IMR-90 (cell line): ENCODE measurements around the gene PRC1. TPM values are rescaled to one million over a fixed set of nuclear protein-coding genes. Genes with fewer than 3 reads are reported as not detected.
A peak's percentile ranks its signal among the peaks of the same experiment; 100 is the strongest.

ENCODE experiments used
- ATAC-seq: fragments of 200-7000 bp; cut with Tn5 transposase; 2 replicates; pipeline ENCODE4 v1.9.1; 2020; ENCODE audit warnings: low read depth, mild to moderate bottlenecking, moderate library complexity
- BruUV-seq: library from RNA; stranded (reverse); fragments of 400-500 nt; replicated peaks from 2 replicates; lab custom pipeline; 2021; lab: Mats Ljungman, UMichigan
- CTCF ChIA-PET: fragments of 300-600 bp; formaldehyde crosslinking; extraction: SDS; loops from one replicate; lab custom pipeline; 2021; ENCODE audit warnings: antibody characterized with exemption; lab: Yijun Ruan, JAX
- POLR2A ChIA-PET: fragments of 300-600 bp; sonication (Branson Sonifier 250); formaldehyde crosslinking; loops from one replicate; lab custom pipeline; 2022; ENCODE audit warnings: antibody characterized with exemption; ENCODE audit not compliant: unreplicated experiment; lab: Charles Lee
- DNase-seq: peaks from one replicate; pipeline ENCODE4 v3.0.0; 2013
- H2AFZ ChIP-seq: replicated peaks from 2 replicates; pipeline ENCODE3; 2013; ENCODE audit warnings: low read length, mild to moderate bottlenecking; ENCODE audit not compliant: poor library complexity
- H2AK5ac ChIP-seq: 2 replicates; pipeline ENCODE4 v1.6.1; 2013; ENCODE audit warnings: low read depth, low read length, inconsistent platforms
- H2AK9ac ChIP-seq: replicated peaks from 2 replicates; pipeline ENCODE3; 2013; ENCODE audit warnings: mild to moderate bottlenecking, low read depth, low read length, moderate library complexity; ENCODE audit not compliant: poor library complexity
- H2BK120ac ChIP-seq: 2 replicates; pipeline ENCODE4 v1.6.1; 2013; ENCODE audit warnings: low read depth, low read length, inconsistent platforms
- H2BK15ac ChIP-seq: 3 replicates; pipeline ENCODE4 v1.6.1; 2013; ENCODE audit warnings: low read depth, low read length, inconsistent platforms
- H2BK20ac ChIP-seq: 2 replicates; pipeline ENCODE4 v1.6.1; 2013; ENCODE audit warnings: low read depth, mild to moderate bottlenecking, inconsistent platforms, low read length, moderate library complexity
- H2BK5ac ChIP-seq: 2 replicates; pipeline ENCODE4 v1.6.1; 2013; ENCODE audit warnings: mild to moderate bottlenecking, low read depth, low read length, inconsistent platforms; ENCODE audit not compliant: poor library complexity, severe bottlenecking
- H3K14ac ChIP-seq: replicated peaks from 2 replicates; pipeline ENCODE4 v1.6.1; 2013; ENCODE audit warnings: low read depth, low read length, inconsistent platforms
- H3K18ac ChIP-seq: 2 replicates; pipeline ENCODE4 v1.6.1; 2013; ENCODE audit warnings: low read depth, low read length, control low read depth
- H3K23ac ChIP-seq: 2 replicates; pipeline ENCODE4 v1.6.1; 2013; ENCODE audit warnings: low read depth, low read length, inconsistent platforms
- H3K27ac ChIP-seq: 2 replicates; pipeline ENCODE4 v1.5.1; 2013; ENCODE audit warnings: mild to moderate bottlenecking, control low read depth, low read length; ENCODE audit not compliant: insufficient read depth
- H3K27me3 ChIP-seq: 2 replicates; pipeline ENCODE4 v1.6.1; 2013; ENCODE audit warnings: low read length; ENCODE audit not compliant: control insufficient read depth, insufficient read depth
- H3K36me3 ChIP-seq: 2 replicates; pipeline ENCODE4 v1.6.1; 2013; ENCODE audit warnings: low read length, mixed read lengths; ENCODE audit not compliant: control insufficient read depth, insufficient read depth
- H3K4ac ChIP-seq: 2 replicates; pipeline ENCODE4 v1.6.1; 2013; ENCODE audit warnings: low read depth, low read length, inconsistent platforms
- H3K4me1 ChIP-seq: 2 replicates; pipeline ENCODE4 v1.6.1; 2013; ENCODE audit warnings: low read length, mixed read lengths; ENCODE audit not compliant: control insufficient read depth, insufficient read depth
- H3K4me2 ChIP-seq: 2 replicates; pipeline ENCODE4 v1.6.1; 2013; ENCODE audit warnings: low read depth, mild to moderate bottlenecking, control low read depth, low read length, moderate library complexity
- H3K4me3 ChIP-seq: 2 replicates; pipeline ENCODE4 v1.5.1; 2013; ENCODE audit warnings: low read depth, mild to moderate bottlenecking, control low read depth, low read length, moderate library complexity; ENCODE audit not compliant: insufficient read depth
- H3K56ac ChIP-seq: 2 replicates; pipeline ENCODE4 v1.6.1; 2013; ENCODE audit warnings: low read length, inconsistent platforms; ENCODE audit not compliant: insufficient read depth; ENCODE audit errors: extremely low read depth
- H3K79me1 ChIP-seq, 2 experiments: 2 replicates each; pipeline ENCODE4 v1.6.1; 2013; ENCODE audit warnings: low read length in 2 of 2, inconsistent platforms in 1 of 2, low read depth in 1 of 2
- H3K9ac ChIP-seq: 2 replicates; pipeline ENCODE4 v1.6.1; 2013; ENCODE audit warnings: low read depth, low read length, control low read depth
- H3K9me1 ChIP-seq: 2 replicates; pipeline ENCODE4 v1.6.1; 2013; ENCODE audit warnings: low read length, inconsistent platforms; ENCODE audit not compliant: insufficient read depth
- H3K9me3 ChIP-seq: 2 replicates; pipeline ENCODE4 v1.6.1; 2013; ENCODE audit warnings: low read length; ENCODE audit not compliant: control insufficient read depth, insufficient read depth
- H4K20me1 ChIP-seq: 2 replicates; pipeline ENCODE4 v1.6.1; 2013; ENCODE audit warnings: low read length, inconsistent platforms; ENCODE audit not compliant: insufficient read depth
- H4K5ac ChIP-seq: 2 replicates; pipeline ENCODE4 v1.6.1; 2013; ENCODE audit warnings: mild to moderate bottlenecking, low read depth, low read length, control low read depth
- H4K8ac ChIP-seq, 2 experiments: 2 replicates each; pipeline ENCODE4 v1.6.1; 2013; ENCODE audit warnings: low read depth in 2 of 2, low read length in 2 of 2, control low read depth in 1 of 2, inconsistent platforms in 1 of 2
- H4K91ac ChIP-seq: 2 replicates; pipeline ENCODE4 v1.6.1; 2013; ENCODE audit warnings: low read depth, low read length, inconsistent platforms; ENCODE audit not compliant: insufficient read depth
- CEBPB ChIP-seq: IDR thresholded peaks from 2 replicates; pipeline ENCODE4 v1.6.1; 2012; ENCODE audit warnings: low read depth, low read length, improper control_type of control experiment
- ELK1 ChIP-seq: fragments of 150-350 bp; IDR thresholded peaks from 2 replicates; pipeline ENCODE4 v1.6.1; 2016; ENCODE audit warnings: low read depth, mild to moderate bottlenecking, low read length, moderate library complexity, borderline replicate concordance
- FOS ChIP-seq: fragments of 150-350 bp; IDR thresholded peaks from 2 replicates; pipeline ENCODE4 v1.6.1; 2016; ENCODE audit warnings: low read depth, low read length
- MAFK ChIP-seq: IDR thresholded peaks from 2 replicates; pipeline ENCODE4 v1.6.1; 2012; ENCODE audit warnings: low read depth, low read length, improper control_type of control experiment
- MAZ ChIP-seq: IDR thresholded peaks from 2 replicates; pipeline ENCODE4 v1.6.1; 2012; ENCODE audit warnings: low read depth, mild to moderate bottlenecking, low read length, improper control_type of control experiment, moderate library complexity, borderline replicate concordance
- RAD21 ChIP-seq: IDR thresholded peaks from 2 replicates; pipeline ENCODE4 v1.6.1; 2012; ENCODE audit warnings: low read length, improper control_type of control experiment
- USF2 ChIP-seq: fragments of 150-350 bp; IDR thresholded peaks from 2 replicates; pipeline ENCODE4 v1.6.1; 2017; ENCODE audit warnings: mild to moderate bottlenecking, antibody characterized with exemption, low read length, low read depth
- WGBS, 2 experiments: methylation state at CpG; one replicate each; pipeline versions ENCODE4 v1.1.5 to v1.1.7; 2013; ENCODE audit warnings: missing lambda C conversion rate in 2 of 2; ENCODE audit not compliant: insufficient read length in 1 of 2; ENCODE audit errors: extremely low coverage in 2 of 2; 5-methylcytosine and 5-hydroxymethylcytosine counted together
- dilution Hi-C: fragments of 300-500 bp; cut with HindIII; formaldehyde crosslinking; loops from one replicate; pipeline ENCODE4 v1.14.3; 2018; ENCODE audit warnings: low sequenced_read_pairs; ENCODE audit not compliant: unreplicated experiment
- in situ Hi-C: fragments of 300-500 bp; cut with MboI; formaldehyde crosslinking; loops from 3 replicates; pipeline ENCODE4 v1.14.3; 2019; ENCODE audit warnings: low sequenced_read_pairs, inconsistent platforms, mixed read lengths
- intact Hi-C: fragments of 100-400 bp; cut with micrococcal nuclease; formaldehyde crosslinking; loops from 2 replicates; pipeline ENCODE4 v1.10.0; 2022
- polyA plus RNA-seq, 3 experiments: library from polyadenylated mRNA; depleted of rRNA; stranded (reverse); fragments of >200 nt; gene quantifications; 2 replicates each; pipeline ENCODE4 v1.2.3, GENCODE V29; 2012; ENCODE audit warnings: low replicate concordance in 1 of 3
- total RNA-seq: library from RNA; depleted of rRNA; stranded (reverse); fragments of >200 nt; gene quantifications from 2 replicates; pipeline ENCODE4 v1.2.3, GENCODE V29; 2012
- TF ChIP-seq, protein P1 (sequence below): conservative IDR thresholded peaks from 2 replicates; pipeline ENCODE4 v1.5.1; 2012; ENCODE audit warnings: mild to moderate bottlenecking, low read depth, low read length, improper control_type of control experiment

PRC1 gene
- total and polyA plus RNA-seq, 2 of the 4 experiments (the other 2 are of a cell fraction), result 131 to 148 TPM

GRCh38 chr15:90987561-90988141, 6.7 kb downstream of the PRC1 start:
- Histone ChIP-seq H4K8ac (peak overlapping the region in 1 of 2 experiments; percentile 66; a peak in 3 of 4 replicates), H3K4ac (peak overlapping the region; percentile 49; the same call in 1 of the 2 replicates), H2AK5ac (no peak overlapping the region), H4K5ac (peak overlapping the region; percentile 67), H2BK120ac (peak overlapping the region; percentile 1; the same call in 1 of the 2 replicates), H4K20me1 (peaks cover 5% of the 10 kb centered on the region; the same call in 1 of the 2 replicates), H2BK5ac (no peak overlapping the region), H3K23ac (peak overlapping the region; percentile 17; the same call in 1 of the 2 replicates), H2BK15ac (no peak overlapping the region; the same call in 2 of the 3 replicates), H4K91ac (no peak overlapping the region), H2AK9ac (no peak overlapping the region), H3K27me3 (no peaks in the 10 kb centered on the region), H3K56ac (no peak overlapping the region), H3K36me3 (no peaks in the 10 kb centered on the region; the same call in 1 of the 2 replicates), H2BK20ac (no peak overlapping the region), H3K4me2 (peak overlapping the region; percentile 68), H3K18ac (no peak overlapping the region), H3K14ac (peak overlapping the region; percentile 34; the same call in 1 of the 2 replicates), H3K27ac (no peak overlapping the region; the same call in 1 of the 2 replicates), H2AFZ (peak overlapping the region; percentile 5), H3K79me1 (peaks cover 19 to 36% of the 10 kb centered on the region in 2 experiments), H3K9me1 (peaks cover 3% of the 10 kb centered on the region; the same call in 1 of the 2 replicates), H3K4me1 (peaks cover 9% of the 10 kb centered on the region), H3K4me3 (no peak overlapping the region), H3K9me3 (no peaks in the 10 kb centered on the region), H3K9ac (no peak overlapping the region)
- in situ Hi-C loops, result loop anchor here (25.0 kb wide), 2 partner anchors 1825 to 2000 kb away; no protein-coding TSS in a partner anchor
- ATAC-seq (no peak), DNase-seq (no peak)
- dilution Hi-C loops, result no loop called here
- no TSS peak for BruUV-seq
- POLR2A ChIA-PET, result no interaction called here
- CTCF ChIA-PET, result interaction anchor here (1.6 kb wide), 1 partner anchor 31 kb away, joined by 6 read pairs; no protein-coding TSS in a partner anchor
- 73% methylated on average over 3 of the region's 7 CpGs; no CpG with 5 or more reads in 1 of the 2 experiments for WGBS, 2 experiments
- TF ChIP-seq RAD21 (no peak), MAZ (no peak), CEBPB (no peak), USF2 (no peak), MAFK (no peak), ELK1 (no peak), FOS (no peak)
- TF ChIP-seq, protein P1, sequence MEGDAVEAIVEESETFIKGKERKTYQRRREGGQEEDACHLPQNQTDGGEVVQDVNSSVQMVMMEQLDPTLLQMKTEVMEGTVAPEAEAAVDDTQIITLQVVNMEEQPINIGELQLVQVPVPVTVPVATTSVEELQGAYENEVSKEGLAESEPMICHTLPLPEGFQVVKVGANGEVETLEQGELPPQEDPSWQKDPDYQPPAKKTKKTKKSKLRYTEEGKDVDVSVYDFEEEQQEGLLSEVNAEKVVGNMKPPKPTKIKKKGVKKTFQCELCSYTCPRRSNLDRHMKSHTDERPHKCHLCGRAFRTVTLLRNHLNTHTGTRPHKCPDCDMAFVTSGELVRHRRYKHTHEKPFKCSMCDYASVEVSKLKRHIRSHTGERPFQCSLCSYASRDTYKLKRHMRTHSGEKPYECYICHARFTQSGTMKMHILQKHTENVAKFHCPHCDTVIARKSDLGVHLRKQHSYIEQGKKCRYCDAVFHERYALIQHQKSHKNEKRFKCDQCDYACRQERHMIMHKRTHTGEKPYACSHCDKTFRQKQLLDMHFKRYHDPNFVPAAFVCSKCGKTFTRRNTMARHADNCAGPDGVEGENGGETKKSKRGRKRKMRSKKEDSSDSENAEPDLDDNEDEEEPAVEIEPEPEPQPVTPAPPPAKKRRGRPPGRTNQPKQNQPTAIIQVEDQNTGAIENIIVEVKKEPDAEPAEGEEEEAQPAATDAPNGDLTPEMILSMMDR, result no peak
- intact Hi-C loops, result no loop called here
